HepG2 (cell line): ENCODE measurements around the gene REPIN1. TPM values are rescaled to one million over a fixed set of nuclear protein-coding genes. Genes with fewer than 3 reads are reported as not detected.

Experiments used
- ETS1 ChIP-seq: sonication (generic); formaldehyde crosslinking; IDR thresholded peaks from 2 replicates; pipeline ENCODE4 v1.4.0; 2020; ENCODE audit warnings: missing genetic modification reagents
- MATR3 ChIP-seq: sonication (generic); formaldehyde crosslinking; IDR thresholded peaks from 2 replicates; pipeline ENCODE4 v1.4.0; 2020; ENCODE audit warnings: missing genetic modification reagents
- NAIF1 ChIP-seq: sonication (generic); formaldehyde crosslinking; IDR thresholded peaks from 2 replicates; pipeline ENCODE4 v1.5.0; 2020; ENCODE audit warnings: mild to moderate bottlenecking, missing genetic modification reagents, borderline replicate concordance
- RNF2 ChIP-seq: fragments of 450-650 bp; conservative IDR thresholded peaks from 2 replicates; pipeline ENCODE4 v1.6.1; 2016; ENCODE audit warnings: low read depth
- TAF1 ChIP-seq: sonication (generic); formaldehyde crosslinking; IDR thresholded peaks from 2 replicates; pipeline ENCODE4 v1.4.0; 2020; ENCODE audit warnings: missing genetic modification reagents
- TFDP2 ChIP-seq: sonication (generic); formaldehyde crosslinking; IDR thresholded peaks from 2 replicates; pipeline ENCODE4 v1.4.0; 2020; ENCODE audit warnings: missing genetic modification reagents
- ZBTB25 ChIP-seq: IDR thresholded peaks from 2 replicates; pipeline ENCODE4 v1.6.1; 2018; ENCODE audit warnings: missing genetic modification reagents
- ZBTB26 ChIP-seq: IDR thresholded peaks from 2 replicates; pipeline ENCODE4 v1.6.1; 2016; ENCODE audit warnings: missing compliant biosample characterization, missing genetic modification reagents, borderline replicate concordance
- ZNF18 ChIP-seq: sonication (generic); formaldehyde crosslinking; IDR thresholded peaks from 2 replicates; pipeline ENCODE4 v1.8.0; 2022; ENCODE audit warnings: mild to moderate bottlenecking, missing genetic modification reagents; ENCODE audit not compliant: insufficient replicate concordance
- ZNF34 ChIP-seq: sonication (generic); formaldehyde crosslinking; IDR thresholded peaks from 2 replicates; pipeline ENCODE4 v1.4.0; 2020; ENCODE audit warnings: mild to moderate bottlenecking, missing genetic modification reagents, borderline replicate concordance
- ZNF431 ChIP-seq: sonication (generic); formaldehyde crosslinking; IDR thresholded peaks from 2 replicates; pipeline ENCODE4 v1.9.0; 2022; ENCODE audit warnings: missing genetic modification reagents, low read depth, mild to moderate bottlenecking, borderline replicate concordance
- ZNF556 ChIP-seq: sonication (generic); formaldehyde crosslinking; IDR thresholded peaks from 2 replicates; pipeline ENCODE4 v1.4.0; 2020; ENCODE audit warnings: mild to moderate bottlenecking, missing genetic modification reagents, borderline replicate concordance
- ZNF597 ChIP-seq: sonication (generic); formaldehyde crosslinking; IDR thresholded peaks from 2 replicates; pipeline ENCODE4 v1.5.0; 2020; ENCODE audit warnings: missing genetic modification reagents
- ZNF615 ChIP-seq: sonication (generic); formaldehyde crosslinking; IDR thresholded peaks from 2 replicates; pipeline ENCODE4 v1.5.0; 2020; ENCODE audit warnings: mild to moderate bottlenecking, missing genetic modification reagents, borderline replicate concordance
- ZNF747 ChIP-seq: sonication (generic); formaldehyde crosslinking; IDR thresholded peaks from 2 replicates; pipeline ENCODE4 v1.8.1; 2023; ENCODE audit warnings: missing genetic modification reagents, mild to moderate bottlenecking, borderline replicate concordance
- ZNF800 ChIP-seq: sonication (generic); formaldehyde crosslinking; IDR thresholded peaks from 2 replicates; pipeline ENCODE4 v1.4.0; 2020; ENCODE audit warnings: missing genetic modification reagents
- ZNF839 ChIP-seq: sonication (generic); formaldehyde crosslinking; IDR thresholded peaks from 2 replicates; pipeline ENCODE4 v1.4.0; 2020; ENCODE audit warnings: missing genetic modification reagents, mild to moderate bottlenecking, borderline replicate concordance
- ZNF841 ChIP-seq: sonication (generic); formaldehyde crosslinking; IDR thresholded peaks from 2 replicates; pipeline ENCODE4 v1.8.1; 2023; ENCODE audit warnings: missing genetic modification reagents, borderline replicate concordance
- polyA plus RNA-seq, 8 experiments: library from polyadenylated mRNA; depleted of rRNA in 3 of 8; stranded (reverse) in 7 of 8; unstranded in 1 of 8; fragments of >200 nt; fragmentation: Illumina TruSeq in 4 of 8; extraction: Trizol in 4 of 8; gene quantifications; 2 replicates each; pipeline versions ENCODE4 v1.2.1 to v1.2.3, GENCODE V29; 2011 to 2016; ENCODE audit warnings: low read depth in 4 of 8, missing spikeins in 1 of 8, mixed read lengths in 1 of 8; ENCODE audit not compliant: insufficient read depth in 1 of 8
- total RNA-seq, 5 experiments: library from RNA; depleted of rRNA; stranded (reverse); fragments of >200 nt; fragmentation: Illumina TruSeq; extraction: Trizol; gene quantifications; 2 replicates each; pipeline ENCODE4 v1.2.3, GENCODE V29; 2016; ENCODE audit warnings: low read depth in 1 of 5

The REPIN1 gene
- total and polyA plus RNA-seq, 2 of the 13 experiments (the other 11 are each of a cell fraction or from before 2014, with no cell fraction given), result 69.9 to 108 TPM

GRCh38 chr7:150404805-150405583 lies 36.4 kb downstream of the REPIN1 start (continued):
- TF ChIP-seq MATR3 (CRISPR knock-in tag) (no peak), ZNF34 (peak; percentile 85; the same call in 1 of the 2 replicates), NAIF1 (CRISPR knock-in tag) (0 out of 2 replicates have a peak, but pooled peaks have one; percentile 42), ZNF841 (CRISPR knock-in tag) (peak; percentile 73; the same call in 1 of the 2 replicates), TAF1 (CRISPR knock-in tag) (peak; percentile 71), ZNF556 (CRISPR knock-in tag) (peak; percentile 90; the same call in 1 of the 2 replicates), ZBTB25 (CRISPR knock-in tag) (no peak), ZNF597 (CRISPR knock-in tag) (no peak), RNF2 (0 out of 2 replicates have a peak, but pooled peaks have one; percentile 34), TFDP2 (CRISPR knock-in tag) (peak; percentile 82), ZNF747 (CRISPR knock-in tag) (no peak), ZNF431 (CRISPR knock-in tag) (0 out of 2 replicates have a peak, but pooled peaks have one; percentile 59), ZBTB26 (CRISPR knock-in tag) (no peak), ZNF800 (CRISPR knock-in tag) (peak; percentile 61; the same call in 1 of the 2 replicates), ETS1 (CRISPR knock-in tag) (no peak), ZNF615 (CRISPR knock-in tag) (no peak), ZNF839 (CRISPR knock-in tag) (no peak; the same call in 1 of the 2 replicates), ZNF18 (CRISPR knock-in tag) (peak; percentile 50)
